GM19328 (cell line): ENCODE results near the gene VILL.
"Not testable (repeated sequence)": the region's sequence is repeated elsewhere in the genome, so short reads cannot be mapped to it uniquely, and the experiment has no call there.

Experiments used
- ATAC-seq: cut with Tn5 transposase; IDR thresholded peaks from one replicate; pipeline ENCODE4 v1.9.1; 2021; ENCODE audit warnings: mild to moderate bottlenecking, moderate library complexity; ENCODE audit not compliant: unreplicated experiment

Gene VILL

GRCh38 chr3:37963016-37963415 lies 27.6 kb upstream of the VILL start:
- ATAC-seq, result no peak

GRCh38 chr3:37963635-37964034 lies 27.0 kb upstream of the VILL start:
- no peak for ATAC-seq

- no peak for ATAC-seq
Observed at GRCh38 chr3:37964146-37964545, 26.4 kb upstream of the VILL start.

- ATAC-seq, result no peak
Observed at GRCh38 chr3:37964716-37965115, 25.9 kb upstream of the VILL start.

- peak; percentile 84 for ATAC-seq
Observed at GRCh38 chr3:37967260-37967881, 23.2 kb upstream of the VILL start.

GRCh38 chr3:37968199-37968598 lies 22.4 kb upstream of the VILL start:
- ATAC-seq, result no peak

- no peak for ATAC-seq
Observed at GRCh38 chr3:37968813-37969595, 21.6 kb upstream of the VILL start.

GRCh38 chr3:37969596-37970100 lies 20.9 kb upstream of the VILL start:
- ATAC-seq, result no peak

- ATAC-seq, result no peak
Observed at GRCh38 chr3:37970802-37971201, 19.8 kb upstream of the VILL start.

- ATAC-seq, result no peak
Observed at GRCh38 chr3:37971467-37971866, 19.1 kb upstream of the VILL start.

GRCh38 chr3:37972056-37972455 lies 18.5 kb upstream of the VILL start:
- not testable (repeated sequence) for ATAC-seq

- no peak for ATAC-seq
Observed at GRCh38 chr3:37973246-37974054, 17.1 kb upstream of the VILL start.

GRCh38 chr3:37974121-37975083 lies 16.2 kb upstream of the VILL start:
- ATAC-seq, result peak; percentile 84

GRCh38 chr3:37979541-37980461 lies 10.8 kb upstream of the VILL start:
- ATAC-seq, result no peak

- ATAC-seq, result no peak
Observed at GRCh38 chr3:37980462-37981347, 9.9 kb upstream of the VILL start.

- no peak for ATAC-seq
Observed at GRCh38 chr3:37981348-37981664, 9.3 kb upstream of the VILL start.

- no peak for ATAC-seq
Observed at GRCh38 chr3:37982331-37982730, 8.3 kb upstream of the VILL start.

- ATAC-seq, result no peak
Observed at GRCh38 chr3:37984051-37984450, 6.5 kb upstream of the VILL start.

GRCh38 chr3:37984596-37984995 lies 6.0 kb upstream of the VILL start:
- no peak for ATAC-seq
